GF-D8 (cell line): ENCODE measurements around the gene IP6K2.

ENCODE experiments used
- DNase-seq: peaks from one replicate; lab custom pipeline; 2025; lab: John Stamatoyannopoulos, UW

The IP6K2 gene

DNA sequence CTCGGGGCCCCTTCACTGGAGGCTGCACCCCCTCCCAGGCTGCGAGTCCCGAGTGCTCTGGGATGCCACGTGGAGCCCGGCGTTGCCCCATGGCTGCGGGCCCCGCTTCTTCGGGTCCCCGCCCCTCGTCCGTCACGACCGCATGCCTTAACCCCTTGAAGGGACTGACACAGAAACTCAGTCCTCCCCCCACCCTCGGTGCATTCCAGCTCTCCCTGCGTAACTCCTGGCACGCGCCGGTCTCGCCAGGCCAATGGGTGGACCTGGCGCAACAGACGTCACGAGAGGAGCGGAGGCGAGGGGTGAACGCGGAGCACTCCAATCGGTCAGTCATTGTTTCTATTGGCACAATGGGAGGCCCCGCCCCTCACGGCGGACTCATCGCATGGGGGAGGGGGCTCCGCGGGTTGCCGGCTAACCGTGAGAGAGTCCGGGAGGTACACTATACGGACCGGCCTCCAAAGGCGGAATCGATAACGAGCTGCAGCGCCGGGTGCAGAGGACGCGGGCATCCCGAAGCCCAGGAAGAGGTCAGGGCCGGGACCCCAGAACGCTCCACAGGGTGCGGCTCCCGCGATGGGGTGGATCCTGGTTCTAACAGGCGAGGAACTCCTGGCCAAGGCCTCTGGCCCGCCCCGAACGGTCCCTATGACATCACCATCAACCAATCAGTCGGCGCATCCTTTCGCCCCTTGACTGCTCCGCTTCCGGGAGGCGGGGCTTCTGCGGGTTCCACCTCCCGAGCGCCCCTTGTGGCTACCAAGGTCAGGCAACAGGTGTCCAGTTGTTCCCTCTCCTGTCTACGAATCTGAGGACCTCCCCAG is 53.3 kb downstream of the IP6K2 start:
- DNase-seq, result no peak

GRCh38 chr3:48662753-48663488 is 54.1 kb downstream of the IP6K2 start, which contains the start of gene CELSR3:
TSS of gene CELSR3 (minus strand) at chr3:48662886. CDS start at chr3:48662634, 252 bp downstream.
- DNase-seq, result no peak

DNA sequence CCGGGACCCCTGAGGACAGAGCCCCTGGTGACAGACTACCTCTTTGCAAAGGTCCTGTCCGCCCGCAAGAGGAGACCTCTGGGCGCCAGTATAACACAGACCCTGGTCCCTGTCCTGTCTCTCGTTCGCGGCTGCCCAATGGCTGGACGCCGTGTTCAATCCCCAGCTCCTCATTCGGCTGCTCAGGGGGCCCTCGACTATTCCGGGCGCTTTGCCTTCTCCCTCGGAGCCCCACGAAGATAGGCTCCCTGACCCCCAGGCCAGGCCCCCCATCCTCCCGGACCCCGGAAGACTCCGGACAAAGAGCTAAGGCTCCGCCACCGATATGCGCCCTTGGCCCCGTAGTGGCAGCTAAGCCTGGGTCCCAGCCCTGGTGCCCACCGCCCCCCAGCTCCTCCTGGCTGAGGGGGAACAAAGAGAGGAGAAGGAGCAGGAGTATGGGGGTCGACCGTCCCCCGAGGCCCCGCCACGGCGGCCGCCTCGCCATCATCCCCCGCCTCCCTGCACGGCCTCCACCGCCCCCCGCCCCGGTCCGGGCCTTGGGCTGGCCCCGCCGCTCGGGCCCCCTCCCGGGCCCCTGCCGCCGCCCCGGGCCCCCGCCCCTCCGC is 54.8 kb downstream of the IP6K2 start:
- no peak for DNase-seq

DNA sequence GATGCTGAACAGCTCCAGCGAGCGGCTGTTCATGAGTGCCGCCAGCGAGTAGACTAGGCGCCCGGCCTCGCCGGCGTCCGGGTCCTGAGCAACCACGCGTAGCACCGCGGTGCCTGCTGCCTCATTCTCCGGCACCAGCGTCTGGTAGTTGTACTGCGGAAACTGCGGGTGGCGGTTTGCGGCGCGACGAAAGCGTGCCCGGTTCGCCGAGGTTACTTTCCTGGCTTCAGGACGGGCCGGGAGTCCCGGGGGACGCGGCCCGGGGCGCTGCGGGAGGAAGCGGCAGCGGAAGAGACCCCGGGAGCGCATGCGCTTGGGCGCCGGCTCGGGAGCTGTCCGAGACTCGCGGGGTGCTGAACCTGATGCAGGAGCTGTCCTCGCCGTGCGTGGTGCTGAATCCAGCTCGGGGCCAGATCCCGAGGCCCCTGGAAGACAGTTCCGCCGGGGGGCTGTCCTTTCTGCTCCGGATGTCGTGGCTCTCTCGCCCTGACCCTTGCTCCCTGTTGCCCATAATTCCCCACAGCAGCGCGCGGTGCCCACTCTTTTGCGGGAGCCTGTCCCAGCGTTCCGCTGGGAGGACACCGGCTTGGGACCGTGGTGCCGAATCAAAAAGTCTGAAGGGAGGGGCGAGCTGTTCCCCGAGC is 55.4 kb downstream of the IP6K2 start:
- no peak for DNase-seq

DNA sequence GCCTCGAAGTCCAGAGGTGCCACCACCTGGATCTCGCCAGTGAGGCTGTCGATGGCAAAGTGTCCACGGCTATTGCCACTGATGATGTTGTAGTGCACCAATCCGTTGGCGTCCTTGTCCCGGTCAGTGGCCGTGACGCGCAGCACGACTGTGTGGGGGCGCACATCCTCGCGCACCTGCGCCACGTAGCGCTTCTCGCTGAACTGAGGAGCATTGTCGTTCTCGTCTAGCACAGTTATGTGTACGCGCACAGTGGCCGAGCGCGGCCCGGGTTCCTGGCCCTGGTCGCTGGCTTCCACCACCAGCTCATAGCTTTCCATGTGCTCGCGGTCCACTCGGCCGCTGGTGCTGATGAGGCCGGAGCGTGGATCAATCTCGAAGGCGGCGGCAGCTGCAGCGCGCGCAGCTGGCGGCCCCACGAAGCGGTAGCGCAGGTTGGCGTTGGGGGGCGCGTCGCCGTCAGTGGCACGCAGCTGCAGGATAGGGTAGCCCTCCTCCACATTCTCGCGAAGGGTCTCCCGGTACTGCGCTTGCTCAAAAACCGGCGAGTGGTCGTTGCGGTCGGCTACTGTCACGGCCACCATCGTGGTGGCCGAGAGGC is 56.1 kb downstream of the IP6K2 start:
- no peak for DNase-seq

DNA sequence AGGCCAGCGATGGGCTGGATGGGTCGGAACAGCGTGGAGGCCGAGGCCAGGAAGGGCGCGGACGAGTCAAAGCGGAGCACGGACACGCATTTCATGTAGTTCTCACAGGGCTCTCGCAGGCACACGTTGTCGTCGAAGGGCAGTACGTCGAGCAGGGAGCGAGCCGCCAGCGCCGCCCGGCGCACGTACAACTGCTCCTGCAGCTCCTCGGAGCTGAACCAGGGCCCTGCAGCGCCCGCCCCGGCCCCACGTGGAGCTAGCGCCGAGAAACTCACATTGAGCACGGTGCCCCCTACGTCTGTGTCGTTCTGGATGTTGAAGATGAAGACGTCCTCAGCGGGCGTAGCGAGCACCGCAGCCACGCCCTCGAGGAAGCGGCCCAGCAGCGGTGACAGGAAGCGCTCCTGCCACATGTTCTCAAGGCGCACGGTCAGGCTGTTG is 60.2 kb downstream of the IP6K2 start:
- no peak for DNase-seq

GRCh38 chr3:48656061-48656840 is 60.8 kb downstream of the IP6K2 start:
- no peak for DNase-seq

- DNase-seq, result no peak
Measured at GRCh38 chr3:48655606-48656005, 61.4 kb downstream of the IP6K2 start.

GRCh38 chr3:48655063-48655462 is 62.0 kb downstream of the IP6K2 start:
- DNase-seq, result no peak

DNA sequence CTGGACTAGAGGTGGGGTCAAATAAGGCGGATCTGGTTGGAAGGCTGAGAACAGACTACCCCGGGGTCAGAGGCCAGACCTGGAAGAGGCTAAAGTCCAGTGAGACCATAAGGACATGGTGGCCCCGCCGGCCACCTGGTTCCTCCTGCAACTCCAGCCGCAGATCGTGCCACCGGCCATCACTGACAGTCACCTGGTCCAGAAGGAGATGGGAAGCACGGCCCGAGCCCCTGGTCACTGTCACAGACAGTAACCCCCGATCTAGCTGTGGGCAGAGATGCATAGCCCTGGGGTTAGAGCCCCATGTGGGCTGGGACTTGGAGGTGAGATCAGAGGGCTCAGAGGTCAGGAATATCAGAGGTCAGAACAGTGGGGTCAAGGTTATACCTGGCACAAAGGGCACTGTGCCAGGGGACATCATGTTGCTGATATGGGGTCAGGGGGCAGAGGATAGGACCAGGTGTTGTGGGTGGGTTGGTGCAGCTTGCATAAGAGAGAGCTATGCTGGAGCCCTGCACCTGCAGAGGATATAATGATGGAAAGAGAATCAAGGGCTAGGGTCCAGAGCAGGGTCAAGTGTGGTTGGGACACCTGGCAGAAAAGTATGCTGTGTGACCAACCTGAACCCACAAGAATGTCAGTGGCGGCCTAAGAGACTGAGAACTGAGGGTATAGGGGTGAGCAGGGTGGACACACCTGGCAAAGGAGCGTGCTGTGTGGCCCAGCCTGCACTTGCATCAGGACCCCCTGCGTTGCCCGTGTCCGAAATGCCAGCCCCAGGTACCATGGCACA is 63.9 kb downstream of the IP6K2 start:
- DNase-seq, result no peak

- no peak for DNase-seq
Measured at GRCh38 chr3:48651771-48652170, 65.2 kb downstream of the IP6K2 start.

GRCh38 chr3:48650723-48651122 is 66.3 kb downstream of the IP6K2 start:
- DNase-seq, result no peak

GRCh38 chr3:48648188-48648850 is 68.7 kb downstream of the IP6K2 start:
- DNase-seq, result no peak

GRCh38 chr3:48647714-48648113 is 69.3 kb downstream of the IP6K2 start:
- DNase-seq, result no peak

DNA sequence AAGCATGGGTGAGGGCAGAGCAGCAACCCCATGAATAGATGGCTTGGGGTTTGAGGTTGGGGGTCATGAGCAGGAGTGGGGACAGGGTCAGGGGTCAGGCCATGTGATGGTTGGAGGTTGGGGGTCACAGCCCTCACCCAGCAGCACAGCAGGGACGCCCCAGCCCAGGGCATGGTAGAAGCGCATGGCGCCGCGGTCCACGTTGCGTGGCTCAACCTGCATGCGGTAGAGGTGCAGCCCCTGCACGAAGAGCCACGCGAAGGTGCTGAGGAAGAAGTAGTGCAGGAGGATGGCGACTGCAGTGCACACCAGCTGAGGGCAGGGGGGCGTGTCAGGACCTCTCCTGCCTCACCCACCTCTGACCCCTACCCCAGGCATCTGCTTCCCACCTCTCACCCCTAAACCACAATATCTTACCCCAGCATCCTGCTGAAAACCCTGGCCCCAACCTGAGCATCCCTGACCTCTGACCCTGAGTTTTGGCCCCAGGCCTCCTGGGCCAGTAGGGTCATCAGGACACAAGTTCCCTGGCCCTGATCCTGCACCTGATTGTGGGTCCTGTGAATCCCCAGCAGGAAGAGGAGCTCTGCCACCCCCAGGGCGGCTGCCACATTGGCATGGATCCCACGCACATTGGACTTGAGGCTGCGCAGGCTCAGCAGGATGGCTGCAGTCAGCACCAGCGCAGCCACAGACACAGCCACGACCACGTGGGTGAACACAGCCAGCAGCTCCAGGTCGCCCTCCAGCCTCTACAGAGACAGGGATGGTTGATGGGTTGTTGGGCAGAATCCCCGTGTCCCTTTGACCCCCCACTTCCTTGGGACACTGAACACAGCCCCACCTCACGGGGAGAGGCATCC is 71.9 kb downstream of the IP6K2 start:
- no peak for DNase-seq

DNA sequence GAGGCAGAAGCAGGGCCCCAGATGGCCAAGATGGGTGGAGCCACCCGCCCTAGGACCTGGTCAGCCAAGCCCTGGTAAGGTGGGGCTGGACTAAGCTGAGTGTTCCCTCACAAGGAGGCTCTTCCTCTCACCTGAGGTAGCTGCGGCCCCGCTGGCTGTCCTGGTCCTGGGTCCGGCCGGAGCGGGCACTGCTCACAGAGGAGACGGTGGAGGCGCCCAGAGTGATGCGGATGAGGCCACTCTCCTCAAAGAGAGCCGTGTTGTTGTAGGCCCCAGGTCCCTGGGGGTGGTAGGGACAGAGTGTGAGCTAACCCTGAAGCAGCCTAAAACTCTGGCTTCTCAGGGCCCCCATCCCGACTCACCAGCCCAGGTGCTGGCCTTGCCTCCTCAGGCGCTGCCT is 74.4 kb downstream of the IP6K2 start:
- no peak for DNase-seq

GRCh38 chr3:48641396-48641795 is 75.6 kb downstream of the IP6K2 start:
- DNase-seq, result no peak

GRCh38 chr3:48639944-48640606 is 76.9 kb downstream of the IP6K2 start:
- DNase-seq, result no peak
